Heart right ventricle (tissue), 16 donors: Measurements from ENCODE around the gene SLC14A1. TPM values are rescaled to one million over a fixed set of nuclear protein-coding genes. Genes with fewer than 3 reads are reported as not detected.

Source experiments
- ATAC-seq, 8 donors: fragments of 200-7000 bp; cut with Tn5 transposase; one replicate each; pipeline ENCODE4 v1.9.1; 2020; ENCODE audit warnings: mild to moderate bottlenecking in 8 of 8, moderate library complexity in 8 of 8, moderate number of reproducible peaks in 1 of 8
- DNase-seq, 2 donors: peaks; one replicate each; pipeline ENCODE4 v3.0.0-alpha.2; 2020
- H3K27ac ChIP-seq, 10 donors: fragments of 200-600 bp; sonication (generic) in 2 of 10; one replicate each; pipeline versions ENCODE4 v1.5.0 to v1.8.0; 2020 to 2022; ENCODE audit warnings: mild to moderate bottlenecking in 3 of 10
- H3K27me3 ChIP-seq, 7 donors: fragments of 200-600 bp; one replicate each; pipeline ENCODE4 v1.8.0; 2021 to 2022; ENCODE audit warnings: mild to moderate bottlenecking in 2 of 7
- H3K36me3 ChIP-seq, 9 donors: fragments of 200-600 bp; sonication (generic) in 1 of 9; one replicate each; pipeline versions ENCODE4 v1.5.0 to v1.8.0; 2020 to 2022; ENCODE audit warnings: mild to moderate bottlenecking in 2 of 9
- H3K4me1 ChIP-seq, 9 donors: fragments of 200-600 bp; sonication (generic) in 1 of 9; one replicate each; pipeline versions ENCODE4 v1.5.0 to v1.8.0; 2020 to 2022; ENCODE audit warnings: mild to moderate bottlenecking in 4 of 9
- H3K4me3 ChIP-seq, 10 donors: fragments of 200-600 bp; sonication (generic) in 2 of 10; one replicate each; pipeline versions ENCODE4 v1.5.0 to v1.8.0; 2020 to 2022; ENCODE audit warnings: mild to moderate bottlenecking in 7 of 10, moderate library complexity in 2 of 10
- H3K9me3 ChIP-seq, 11 donors: fragments of 200-600 bp in 10 of 11; sonication (generic) in 2 of 11; one replicate each; pipeline versions ENCODE4 v1.5.0 to v1.8.0; 2013 to 2022; ENCODE audit warnings: mild to moderate bottlenecking in 2 of 11, control low read depth in 1 of 11, moderate library complexity in 1 of 11
- WGBS, 2 donors: extraction: QIAGEN DNeasy Blood & Tissue Kit; methylation state at CpG; one replicate each; pipeline ENCODE4 v1.1.7; 2013; ENCODE audit warnings: inconsistent platforms in 1 of 2; 5-methylcytosine and 5-hydroxymethylcytosine counted together
- intact Hi-C, 10 donors: fragments of 100-400 bp; cut with DNase I; formaldehyde crosslinking; loops; one replicate each; pipeline versions ENCODE4 v1.11.1 to v1.14.2; 2022
- polyA plus RNA-seq, 2 donors: library from polyadenylated mRNA; stranded (reverse); fragments of 200-250 nt; gene quantifications; one replicate each; pipeline ENCODE4 v1.2.3, GENCODE V29; 2013
- total RNA-seq, 10 donors: library from RNA; stranded (reverse); fragmentation: NEBNext Ultra II Directional in 3 of 10; extraction: Animal tissue kit (Norgen Biotek cat#: 25700) in 3 of 10; gene quantifications; one replicate each; pipeline versions ENCODE4 v1.2.1 to v1.2.4, GENCODE V29; 2021 to 2023
- TF ChIP-seq, protein P1 (sequence below), 9 donors: fragments of 200-600 bp; sonication (generic) in 2 of 9; IDR thresholded peaks; one replicate each; pipeline versions ENCODE4 v1.5.0 to v1.8.0; 2021 to 2022; ENCODE audit warnings: antibody characterized with exemption in 9 of 9, mild to moderate bottlenecking in 5 of 9, moderate library complexity in 1 of 9
- donor health status: Arrhythmogenic right ventricular cardiomyopathy.
- donor health status: ischemic (EF 13 %, LVEDD 7.1; RV severe dilation, severe dysfunction).
- donor health status: healthy with polysubstance abuse.
- donor health status: DM: no; HTN: yes; CAD: no.
- donor health status: DM: no; HTN: no; CAD: no.
- donor health status: ischemic (EF 25% LVEDD 6.9; RV normal size, moderate dysfunction).
- donor health status: ischemic (EF 25% LVEDD 5.7; RV mildly dilated, moderate dysfunction).
- donor health status: healthy.
- donor health status: DM: yes; HTN: yes; CAD: no.
- donor health status: Ischemic cardiomyopathy.
- donor health status: ischemic (EF 35%, LVEDD 5.7; RV mildly dilated, moderate dysfunction).
- donor health status: nonischemic (EF 11% LVEDD 7.7; RV severe dilation, severe dysfunction).
- donor health status: DM: yes; HTN: yes; CAD: no.
- donor health status: PGD.
- donor health status: ischemic (EF 29% LVEDD 5.4; RV normal size, mild dysfunction).
- donor health status: nonischemic (EF 23%, LVEDD 6.1; RV moderate dilation, normal function).

The SLC14A1 gene
- total and polyA plus RNA-seq, 12 donors = 5.6 to 29.7 (median 12.7) TPM

DNA sequence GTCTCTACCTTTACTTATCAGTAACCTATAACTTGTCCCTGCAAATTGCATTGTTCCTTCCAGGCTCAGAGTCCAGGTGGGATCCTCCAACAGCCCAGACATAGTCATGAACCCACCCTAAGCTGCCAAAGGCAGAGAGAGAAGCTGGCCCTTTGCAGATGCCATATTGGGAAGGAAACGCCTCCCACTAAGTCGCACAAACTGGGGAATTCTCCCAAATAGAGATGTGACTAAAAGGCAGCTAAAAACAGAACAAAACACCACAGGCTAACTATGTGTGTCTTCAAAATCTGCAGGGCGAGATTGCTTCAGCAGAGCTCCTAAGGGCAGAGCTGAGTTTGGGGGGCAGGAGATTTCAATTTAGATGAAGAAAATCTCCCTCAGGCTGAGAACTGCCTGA is 63.0 kb downstream of the SLC14A1 start:
- ATAC-seq = no peak
- 92 to 94% methylated on average over 3 of the region's 3 CpGs for WGBS, 2 donors
- H3K4me1 ChIP-seq = peaks cover 0 to 9% (median 4%) of the 10 kb centered on the region in 9 donors
- peaks cover 0 to 5% (median 0%) of the 10 kb centered on the region in 7 donors for H3K27me3 ChIP-seq
- intact Hi-C loops = loop anchor here in 1 of 10 donors (10.0 kb wide), 1 partner anchor 62 kb away; the partner anchor contains the start of gene SLC14A1
- no peak overlapping the region for H3K4me3 ChIP-seq
- DNase-seq = no peak
- no peak overlapping the region for H3K27ac ChIP-seq
- H3K9me3 ChIP-seq = peaks cover 0 to 4% (median 0%) of the 10 kb centered on the region in 11 donors
- H3K36me3 ChIP-seq = no peaks in the 10 kb centered on the region
- TF ChIP-seq, protein P1, sequence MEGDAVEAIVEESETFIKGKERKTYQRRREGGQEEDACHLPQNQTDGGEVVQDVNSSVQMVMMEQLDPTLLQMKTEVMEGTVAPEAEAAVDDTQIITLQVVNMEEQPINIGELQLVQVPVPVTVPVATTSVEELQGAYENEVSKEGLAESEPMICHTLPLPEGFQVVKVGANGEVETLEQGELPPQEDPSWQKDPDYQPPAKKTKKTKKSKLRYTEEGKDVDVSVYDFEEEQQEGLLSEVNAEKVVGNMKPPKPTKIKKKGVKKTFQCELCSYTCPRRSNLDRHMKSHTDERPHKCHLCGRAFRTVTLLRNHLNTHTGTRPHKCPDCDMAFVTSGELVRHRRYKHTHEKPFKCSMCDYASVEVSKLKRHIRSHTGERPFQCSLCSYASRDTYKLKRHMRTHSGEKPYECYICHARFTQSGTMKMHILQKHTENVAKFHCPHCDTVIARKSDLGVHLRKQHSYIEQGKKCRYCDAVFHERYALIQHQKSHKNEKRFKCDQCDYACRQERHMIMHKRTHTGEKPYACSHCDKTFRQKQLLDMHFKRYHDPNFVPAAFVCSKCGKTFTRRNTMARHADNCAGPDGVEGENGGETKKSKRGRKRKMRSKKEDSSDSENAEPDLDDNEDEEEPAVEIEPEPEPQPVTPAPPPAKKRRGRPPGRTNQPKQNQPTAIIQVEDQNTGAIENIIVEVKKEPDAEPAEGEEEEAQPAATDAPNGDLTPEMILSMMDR (IDR thresholded peaks at IDR 0.05) = no peak

DNA sequence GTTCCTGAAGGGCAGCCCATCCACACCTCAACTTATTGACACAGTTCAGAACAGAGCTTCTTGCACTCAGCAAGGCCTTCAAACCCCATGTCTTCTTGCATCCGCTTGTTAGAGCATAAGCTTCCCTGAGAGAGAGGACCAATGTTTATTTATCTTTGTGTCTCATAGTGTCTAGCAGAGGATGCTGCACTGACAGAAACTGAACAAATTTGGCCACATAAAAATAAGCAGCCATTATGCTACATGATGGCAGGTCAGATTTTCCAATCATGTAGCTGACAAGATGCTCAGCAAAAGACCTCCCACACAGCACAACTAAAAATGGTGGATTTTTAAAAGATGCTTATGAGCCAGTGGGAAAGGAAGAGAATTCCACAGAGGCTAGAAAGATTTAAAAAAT is 63.4 kb downstream of the SLC14A1 start:
- no peak for ATAC-seq
- Histone ChIP-seq H3K27me3 (peaks cover 0 to 1% (median 0%) of the 10 kb centered on the region in 7 donors), H3K4me3 (no peak overlapping the region), H3K4me1 (peaks cover 0 to 9% (median 4%) of the 10 kb centered on the region in 9 donors), H3K27ac (no peak overlapping the region), H3K9me3 (peaks cover 0 to 4% (median 0%) of the 10 kb centered on the region in 11 donors), H3K36me3 (no peaks in the 10 kb centered on the region)
- TF ChIP-seq, protein P1 (IDR thresholded peaks at IDR 0.05) = no peak
- intact Hi-C loops = loop anchor here in 1 of 10 donors (10.0 kb wide), 1 partner anchor 63 kb away; the partner anchor contains the start of gene SLC14A1
- 96 to 98% methylated on average over 1 of the region's 1 CpG for WGBS, 2 donors
- no peak for DNase-seq

DNA sequence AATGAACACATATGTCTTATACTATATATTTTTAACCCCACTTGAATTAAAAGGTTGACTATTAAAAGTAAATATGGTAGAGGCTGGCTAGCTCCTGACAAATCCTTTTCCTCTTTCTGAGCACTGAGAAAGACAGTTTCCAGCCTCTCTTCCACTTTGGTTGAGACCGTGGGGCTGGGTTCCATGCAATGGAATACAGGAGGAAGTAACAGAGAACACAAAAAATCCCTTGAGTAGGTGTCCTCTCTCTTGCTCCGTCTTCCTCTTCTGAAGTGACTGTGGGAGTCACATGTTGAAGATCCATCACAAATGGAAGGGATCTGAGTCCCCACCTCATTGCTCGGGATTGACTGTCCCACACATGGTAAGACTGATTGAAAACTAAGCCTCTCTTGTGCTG is 64.9 kb downstream of the SLC14A1 start:
- 90 to 93% methylated on average over 3 of the region's 3 CpGs for WGBS, 2 donors
- Histone ChIP-seq H3K27ac (no peak overlapping the region), H3K36me3 (no peaks in the 10 kb centered on the region), H3K4me1 (peaks cover 0 to 9% (median 4%) of the 10 kb centered on the region in 9 donors), H3K9me3 (peaks cover 0 to 4% (median 0%) of the 10 kb centered on the region in 11 donors), H3K4me3 (no peak overlapping the region), H3K27me3 (no peaks in the 10 kb centered on the region)
- DNase-seq (no peak), ATAC-seq (no peak)
- TF ChIP-seq, protein P1 (IDR thresholded peaks at IDR 0.05) = no peak
- intact Hi-C loops = loop anchor here in 1 of 10 donors (10.0 kb wide), 1 partner anchor 64 kb away; the partner anchor contains the start of gene SLC14A1

DNA sequence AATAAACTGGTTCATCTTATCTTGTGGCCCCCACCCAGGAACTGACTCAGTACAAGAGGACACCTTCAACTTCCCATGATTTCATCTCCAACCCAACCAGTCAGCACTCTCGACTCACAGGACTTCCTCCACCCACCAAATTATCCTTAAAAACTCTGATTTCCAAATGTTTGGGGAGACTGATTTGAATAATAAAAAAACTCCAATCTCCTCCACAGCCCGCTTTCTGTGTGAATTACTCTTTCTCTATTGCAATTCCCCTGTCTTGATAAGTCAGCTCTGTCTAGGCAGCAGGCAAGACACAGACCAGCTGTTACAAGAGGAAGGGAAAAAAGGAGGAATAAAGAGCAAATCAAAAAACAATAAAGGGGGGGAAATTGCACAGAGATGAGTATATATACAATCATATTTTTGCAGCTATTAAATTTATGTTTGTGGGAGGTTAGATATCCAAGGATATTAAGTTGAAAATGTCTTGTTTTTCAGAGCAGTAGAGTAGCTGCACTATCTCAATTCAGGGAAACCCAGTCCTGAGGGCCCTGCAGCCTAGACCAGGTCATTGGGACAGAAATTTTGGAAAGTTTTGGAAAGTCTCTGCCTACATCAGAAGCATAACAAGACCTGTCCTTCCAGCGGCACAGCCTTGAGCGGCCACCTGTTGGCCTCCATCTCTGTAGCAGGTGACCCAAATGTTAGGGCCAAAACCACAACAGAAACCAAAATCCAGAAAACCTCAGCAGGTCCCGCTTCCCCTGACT is 68.7 kb downstream of the SLC14A1 start:
- peaks cover 0 to 4% (median 0%) of the 10 kb centered on the region in 11 donors for H3K9me3 ChIP-seq
- H3K4me3 ChIP-seq = no peak overlapping the region
- ATAC-seq (no peak), DNase-seq (no peak)
- no peak overlapping the region for H3K27ac ChIP-seq
- H3K36me3 ChIP-seq = no peaks in the 10 kb centered on the region
- H3K27me3 ChIP-seq = no peaks in the 10 kb centered on the region
- H3K4me1 ChIP-seq = no peaks in the 10 kb centered on the region
- TF ChIP-seq, protein P1 (IDR thresholded peaks at IDR 0.05) = no peak
- WGBS, 2 donors = 80 to 89% methylated on average over 5 of the region's 5 CpGs
- intact Hi-C loops = loop anchor here in 1 of 10 donors (5.0 kb wide), 1 partner anchor 1555 kb away; no protein-coding TSS in a partner anchor
